Parathyroid adenoma (tissue), 2 donors: ENCODE data around the gene ZNF674.
"Not testable (repeated sequence)": the region's sequence is repeated elsewhere in the genome, so short reads cannot be mapped to it uniquely, and the experiment has no call there.

Source experiments
- H2AFZ ChIP-seq: fragments of 300-600 bp; sonication (generic); one replicate; pipeline ENCODE4 v1.7.0; 2017; ENCODE audit warnings: antibody characterized with exemption, mild to moderate bottlenecking
- H3K27ac ChIP-seq: fragments of 300-600 bp; sonication (generic); one replicate; pipeline ENCODE4 v1.7.0; 2017
- H3K27me3 ChIP-seq: fragments of 300-600 bp; sonication (generic); one replicate; pipeline ENCODE4 v1.7.0; 2017; ENCODE audit warnings: low read length; ENCODE audit not compliant: control insufficient read depth, insufficient read depth
- H3K36me3 ChIP-seq: fragments of 300-600 bp; sonication (generic); one replicate; pipeline ENCODE4 v1.7.0; 2017; ENCODE audit warnings: low read length; ENCODE audit not compliant: control insufficient read depth, insufficient read depth
- H3K4me1 ChIP-seq: fragments of 300-600 bp; sonication (generic); one replicate; pipeline ENCODE4 v1.7.0; 2017; ENCODE audit warnings: control low read depth
- H3K4me2 ChIP-seq: fragments of 300-600 bp; sonication (generic); one replicate; pipeline ENCODE4 v1.7.0; 2017; ENCODE audit warnings: low read length
- H3K4me3 ChIP-seq: fragments of 300-600 bp; sonication (generic); one replicate; pipeline ENCODE4 v1.7.0; 2017; ENCODE audit warnings: low read depth, low read length
- H3K79me2 ChIP-seq: fragments of 300-600 bp; sonication (generic); one replicate; pipeline ENCODE4 v1.7.0; 2017; ENCODE audit warnings: control low read depth
- H3K9ac ChIP-seq: fragments of 300-600 bp; sonication (generic); one replicate; pipeline ENCODE4 v1.7.0; 2017; ENCODE audit warnings: mild to moderate bottlenecking
- H3K9me3 ChIP-seq: fragments of 300-600 bp; sonication (generic); one replicate; pipeline ENCODE4 v1.7.0; 2017; ENCODE audit warnings: low read length; ENCODE audit not compliant: control insufficient read depth
- CTCF ChIP-seq: fragments of 300-600 bp; sonication (generic); IDR thresholded peaks from one replicate; pipeline ENCODE4 v1.7.0; 2017; ENCODE audit warnings: antibody characterized with exemption, mild to moderate bottlenecking
- donor health status: primary hyperparathyroidism.

ZNF674 gene

GRCh38 chrX:46477435-46477834 is 67.8 kb downstream of the ZNF674 start:
- no peaks in the 10 kb centered on the region for H3K9me3 ChIP-seq
- no peak for TF ChIP-seq CTCF

GRCh38 chrX:46465203-46465602 is 80.0 kb downstream of the ZNF674 start:
- H3K79me2 ChIP-seq: no peaks in the 10 kb centered on the region
- H2AFZ ChIP-seq: no peak overlapping the region
- TF ChIP-seq CTCF: no peak
- no peak overlapping the region for H3K9ac ChIP-seq
- no peaks in the 10 kb centered on the region for H3K9me3 ChIP-seq
- no peak overlapping the region for H3K4me2 ChIP-seq
- H3K27ac ChIP-seq: no peak overlapping the region
- H3K4me1 ChIP-seq: no peaks in the 10 kb centered on the region
- no peaks in the 10 kb centered on the region for H3K27me3 ChIP-seq
- no peak overlapping the region for H3K4me3 ChIP-seq
- no peaks in the 10 kb centered on the region for H3K36me3 ChIP-seq

More at GRCh38 chrX:46477435-46477834, 67.8 kb downstream of the ZNF674 start:
- Histone ChIP-seq H3K79me2 (no peaks in the 10 kb centered on the region), H3K27me3 (no peaks in the 10 kb centered on the region), H3K4me3 (no peak overlapping the region), H2AFZ (no peak overlapping the region), H3K27ac (no peak overlapping the region), H3K4me1 (no peaks in the 10 kb centered on the region), H3K36me3 (no peaks in the 10 kb centered on the region), H3K9ac (no peak overlapping the region), H3K4me2 (no peak overlapping the region)

- no peak overlapping the region for H3K4me3 ChIP-seq
- H3K9ac ChIP-seq: no peak overlapping the region
- no peaks in the 10 kb centered on the region for H3K79me2 ChIP-seq
- H3K4me2 ChIP-seq: no peak overlapping the region
- no peak overlapping the region for H3K27ac ChIP-seq
- no peaks in the 10 kb centered on the region for H3K9me3 ChIP-seq
- H2AFZ ChIP-seq: no peak overlapping the region
- no peaks in the 10 kb centered on the region for H3K27me3 ChIP-seq
- no peak for TF ChIP-seq CTCF
- H3K36me3 ChIP-seq: no peaks in the 10 kb centered on the region
- H3K4me1 ChIP-seq: no peaks in the 10 kb centered on the region
Measured at GRCh38 chrX:46463682-46464081, 81.5 kb downstream of the ZNF674 start.

- Histone ChIP-seq H3K79me2 (no peaks in the 10 kb centered on the region), H3K4me2 (no peak overlapping the region), H3K4me1 (no peaks in the 10 kb centered on the region), H2AFZ (no peak overlapping the region), H3K4me3 (no peak overlapping the region), H3K36me3 (no peaks in the 10 kb centered on the region), H3K27me3 (no peaks in the 10 kb centered on the region), H3K27ac (no peak overlapping the region), H3K9me3 (no peaks in the 10 kb centered on the region), H3K9ac (no peak overlapping the region)
- TF ChIP-seq CTCF: no peak
Measured at GRCh38 chrX:46461660-46462191, 83.5 kb downstream of the ZNF674 start.

- H3K9ac ChIP-seq, H2AFZ ChIP-seq, H3K79me2 ChIP-seq, H3K4me2 ChIP-seq, H3K4me1 ChIP-seq, H3K9me3 ChIP-seq, H3K27ac ChIP-seq, H3K4me3 ChIP-seq, H3K36me3 ChIP-seq, H3K27me3 ChIP-seq: not testable (repeated sequence)
Measured at GRCh38 chrX:46460801-46461659, 84.2 kb downstream of the ZNF674 start.
